ENCODE results near the gene HAPLN3.

DNA sequence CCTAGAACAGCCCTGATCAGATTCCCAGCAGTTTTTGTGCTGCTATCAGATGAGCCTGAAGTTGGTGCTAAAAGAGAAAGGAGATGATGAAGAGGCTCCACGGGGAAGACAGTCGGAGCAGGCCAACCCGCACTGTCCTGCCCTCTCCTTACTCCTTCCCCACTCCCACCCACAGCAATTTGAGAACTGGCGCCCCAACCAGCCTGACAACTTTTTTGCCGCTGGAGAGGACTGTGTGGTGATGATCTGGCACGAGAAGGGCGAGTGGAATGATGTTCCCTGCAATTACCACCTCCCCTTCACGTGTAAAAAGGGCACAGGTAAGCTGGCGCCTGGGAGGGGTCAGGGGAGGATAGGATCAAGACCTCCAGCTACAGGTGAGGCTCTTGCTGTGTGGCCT is 22.6 kb downstream of the HAPLN3 start:
- TF ChIP-seq, protein P1, sequence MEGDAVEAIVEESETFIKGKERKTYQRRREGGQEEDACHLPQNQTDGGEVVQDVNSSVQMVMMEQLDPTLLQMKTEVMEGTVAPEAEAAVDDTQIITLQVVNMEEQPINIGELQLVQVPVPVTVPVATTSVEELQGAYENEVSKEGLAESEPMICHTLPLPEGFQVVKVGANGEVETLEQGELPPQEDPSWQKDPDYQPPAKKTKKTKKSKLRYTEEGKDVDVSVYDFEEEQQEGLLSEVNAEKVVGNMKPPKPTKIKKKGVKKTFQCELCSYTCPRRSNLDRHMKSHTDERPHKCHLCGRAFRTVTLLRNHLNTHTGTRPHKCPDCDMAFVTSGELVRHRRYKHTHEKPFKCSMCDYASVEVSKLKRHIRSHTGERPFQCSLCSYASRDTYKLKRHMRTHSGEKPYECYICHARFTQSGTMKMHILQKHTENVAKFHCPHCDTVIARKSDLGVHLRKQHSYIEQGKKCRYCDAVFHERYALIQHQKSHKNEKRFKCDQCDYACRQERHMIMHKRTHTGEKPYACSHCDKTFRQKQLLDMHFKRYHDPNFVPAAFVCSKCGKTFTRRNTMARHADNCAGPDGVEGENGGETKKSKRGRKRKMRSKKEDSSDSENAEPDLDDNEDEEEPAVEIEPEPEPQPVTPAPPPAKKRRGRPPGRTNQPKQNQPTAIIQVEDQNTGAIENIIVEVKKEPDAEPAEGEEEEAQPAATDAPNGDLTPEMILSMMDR (IDR thresholded peaks at IDR 0.05; ENCODE audit: poor library complexity): no peak
- no peak for TF ChIP-seq EZH2 (IDR thresholded peaks at IDR 0.05; ENCODE audit: borderline replicate concordance)
